ENCODE data around the gene FBXO3. TPM values are rescaled to one million over a fixed set of nuclear protein-coding genes. Genes with fewer than 3 reads are reported as not detected.
A peak's percentile ranks its signal among the peaks of the same experiment; 100 is the strongest.

Gene FBXO3
- total RNA-seq, 1 donor from 2014 or later: 22.3 TPM

- peaks cover 24% of the 10 kb centered on the region for H3K27me3 Mint-ChIP-seq
- peak overlapping the region; percentile 96 for H3K4me3 Mint-ChIP-seq
- H3K27ac Mint-ChIP-seq: no peak overlapping the region
- intact Hi-C loops (cut with micrococcal nuclease): loop anchor here (2.0 to 10.0 kb wide), 3 partner anchors 277 to 663 kb away; partner anchors contain the start of gene CAT
- ChIA-PET POLR2A (interaction anchor here (0.7 kb wide), 1 partner anchor 1600 kb away, joined by 3 read pairs; no protein-coding TSS in a partner anchor), CTCF (no interaction called here)
- TF ChIP-seq CTCF (IDR thresholded peaks at IDR 0.05): no peak
- peaks cover 38% of the 10 kb centered on the region for H3K4me1 Mint-ChIP-seq
- DNase-seq: no peak
- no peaks in the 10 kb centered on the region for H3K9me3 Mint-ChIP-seq
- ATAC-seq (ENCODE audit: low read depth): no peak
- H3K36me3 Mint-ChIP-seq (ENCODE audit: low read depth): peaks cover 9% of the 10 kb centered on the region
These were observed 1.6 kb upstream of the FBXO3 start for GRCh38 chr11:33775832-33776470.

- CTCF ChIA-PET: no interaction called here
These were observed 1.1 kb upstream of the FBXO3 start for GRCh38 chr11:33775467-33775807.

GRCh38 chr11:33774736-33775466, 581 bp upstream of the FBXO3 start:
- H3K4me1 Mint-ChIP-seq: peaks cover 38% of the 10 kb centered on the region
- peak overlapping the region; percentile 96 for H3K4me3 Mint-ChIP-seq
- peaks cover 20% of the 10 kb centered on the region for H3K27me3 Mint-ChIP-seq
- ChIA-PET POLR2A (interaction anchor here (0.6 to 1.6 kb wide), 8 partner anchors 33 to 664 kb away, joined by 3 to 10 read pairs (median 4); partner anchors contain the start of genes CAT, CD59 and NAT10), CTCF (interaction anchor here (0.9 to 1.5 kb wide), 2 partner anchors 32 to 413 kb away, joined by 3 to 5 read pairs; no protein-coding TSS in a partner anchor)
- TF ChIP-seq CTCF (IDR thresholded peaks at IDR 0.05): no peak
- H3K36me3 Mint-ChIP-seq (ENCODE audit: low read depth): peaks cover 15% of the 10 kb centered on the region
- intact Hi-C loops (cut with micrococcal nuclease): loop anchor here (1.0 to 10.0 kb wide), 8 partner anchors 39 to 1141 kb away; partner anchors contain the start of genes APIP, C11orf91, CAT and CD59
- ATAC-seq (ENCODE audit: low read depth): no peak
- no peaks in the 10 kb centered on the region for H3K9me3 Mint-ChIP-seq
- no peak for DNase-seq
- H3K27ac Mint-ChIP-seq: peak overlapping the region; percentile 79

More at GRCh38 chr11:33775467-33775807, 1.1 kb upstream of the FBXO3 start:
- peak overlapping the region; percentile 96 for H3K4me3 Mint-ChIP-seq
- peaks cover 38% of the 10 kb centered on the region for H3K4me1 Mint-ChIP-seq
- POLR2A ChIA-PET: no interaction called here
- peaks cover 24% of the 10 kb centered on the region for H3K27me3 Mint-ChIP-seq
- peak overlapping the region; percentile 19 for H3K27ac Mint-ChIP-seq
- no peak for ATAC-seq (ENCODE audit: low read depth)
- intact Hi-C loops (cut with micrococcal nuclease): loop anchor here (2.0 to 10.0 kb wide), 3 partner anchors 277 to 663 kb away; partner anchors contain the start of gene CAT
- no peaks in the 10 kb centered on the region for H3K9me3 Mint-ChIP-seq
- peaks cover 10% of the 10 kb centered on the region for H3K36me3 Mint-ChIP-seq (ENCODE audit: low read depth)
- DNase-seq: no peak
- TF ChIP-seq CTCF (IDR thresholded peaks at IDR 0.05): no peak

- intact Hi-C loops (cut with micrococcal nuclease): loop anchor here (10.0 kb wide), 1 partner anchor 461 kb away; no protein-coding TSS in a partner anchor
- Mint-ChIP-seq H3K9me3 (no peaks in the 10 kb centered on the region), H3K4me3 (peak overlapping the region; percentile 96), H3K27me3 (peaks cover 9% of the 10 kb centered on the region), H3K4me1 (peaks cover 38% of the 10 kb centered on the region), H3K36me3 (ENCODE audit: low read depth) (peaks cover 26% of the 10 kb centered on the region), H3K27ac (peak overlapping the region; percentile 70)
- DNase-seq (no peak), ATAC-seq (ENCODE audit: low read depth) (no peak)
- no peak for TF ChIP-seq CTCF (IDR thresholded peaks at IDR 0.05)
- ChIA-PET POLR2A (interaction anchor here (1.0 to 1.6 kb wide), 4 partner anchors 34 to 665 kb away, joined by 3 to 10 read pairs (median 4); partner anchors contain the start of genes CAT, CD59 and NAT10), CTCF (interaction anchor here (0.5 to 1.5 kb wide), 2 partner anchors 31 to 765 kb away, joined by 3 to 5 read pairs; no protein-coding TSS in a partner anchor)
These were observed 825 bp downstream of the FBXO3 start for GRCh38 chr11:33773404-33773986.

All from activated B cell treated with CpG ODN at 0.5 μM for 24 hours (primary cell).